ENCODE measurements around the gene TMX1.

GRCh38 chr14:51224551-51224950, 15.5 kb upstream of the TMX1 start:
- TF ChIP-seq POLR2A (IDR thresholded peaks at IDR 0.05; ENCODE audit: control extremely low read depth in 1 of 2, low read depth in 2 of 2, low read length in 2 of 2) = no peak
- TF ChIP-seq EP300 (IDR thresholded peaks at IDR 0.05; ENCODE audit: borderline replicate concordance in 1 of 2, low read depth in 2 of 2, low read length in 2 of 2) = no peak

All from H1 (cell line).